ENCODE results near the gene IGFBP1. TPM values are rescaled to one million over a fixed set of nuclear protein-coding genes. Genes with fewer than 3 reads are reported as not detected.

IGFBP1 gene
- total RNA-seq, 1 experiment from 2014 or later: not detected

DNA sequence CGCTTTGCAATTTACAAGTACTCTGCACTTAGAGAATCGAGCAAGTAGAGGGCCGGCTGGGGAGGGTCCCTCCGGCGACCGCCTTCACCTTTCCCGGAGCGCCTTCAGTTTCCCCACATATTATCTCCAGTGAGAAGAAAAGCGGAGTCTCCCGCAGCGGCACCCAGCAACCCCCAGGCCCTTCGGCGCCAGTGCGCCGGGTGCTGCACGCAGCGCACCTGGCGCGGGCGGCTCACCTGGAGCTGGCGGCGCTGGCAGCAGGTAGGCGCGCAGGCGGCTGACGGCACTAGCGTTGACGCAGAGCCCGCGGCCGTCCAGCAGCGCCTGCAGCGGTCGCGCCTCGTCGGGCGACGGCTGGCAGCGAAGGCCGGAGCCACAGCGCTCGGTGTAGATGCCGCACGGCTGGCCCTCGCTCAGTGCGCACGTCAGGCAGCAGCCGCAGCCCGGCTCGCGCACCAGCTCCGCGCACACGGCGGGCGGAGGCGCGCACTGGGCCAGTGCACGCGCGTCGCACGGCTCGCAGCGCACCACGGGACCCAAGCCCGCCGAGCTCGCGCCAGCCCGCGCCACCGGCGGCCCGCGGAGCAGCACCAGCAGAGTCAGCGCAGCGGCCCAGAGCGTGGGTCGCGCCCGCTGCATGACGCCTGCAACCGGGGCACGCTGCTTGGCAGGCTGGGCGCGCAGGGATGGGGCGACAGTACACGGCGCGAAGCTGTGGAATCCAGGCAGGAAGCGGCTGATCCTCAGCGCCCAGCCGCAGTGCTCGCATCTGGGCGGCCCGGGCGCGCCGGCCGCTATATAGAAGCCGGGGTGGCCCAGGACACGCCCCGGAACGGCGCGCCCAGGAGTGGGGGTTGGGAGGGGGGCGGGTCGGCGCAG is 32.5 kb downstream of the IGFBP1 start, which contains the start of gene IGFBP3:
IGFBP3 (minus strand) TSS at position 771 of the 879 bp plus-strand sequence; CDS start at position 639, 132 bp downstream.
- H3K4me1 ChIP-seq (replicated peaks): peaks cover 68% of the 10 kb centered on the region
- DNase-seq (ENCODE audit: low read depth in 1 of 2, low spot score in 2 of 2): peak; percentile 55 to 64

DNA sequence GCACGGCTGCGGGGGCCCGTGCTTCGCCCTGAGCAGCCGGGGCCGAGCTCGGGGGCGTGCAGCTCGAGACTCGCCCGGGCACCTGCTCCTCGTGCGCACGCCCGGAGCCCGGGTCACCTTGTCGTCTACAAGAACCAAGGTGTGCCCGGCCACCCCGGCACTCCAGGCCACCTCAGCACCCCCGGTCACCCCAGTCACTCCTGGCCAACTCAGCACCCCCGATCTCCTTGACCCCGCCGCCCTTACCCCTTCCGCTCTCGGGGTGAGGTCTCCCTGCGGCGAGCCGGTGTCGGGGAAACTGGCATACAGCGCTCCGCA is 33.1 kb downstream of the IGFBP1 start:
- H3K27ac ChIP-seq: no peak overlapping the region
- peak overlapping the region; percentile 58 for H3K4me3 ChIP-seq
- H3K4me1 ChIP-seq (replicated peaks): peaks cover 68% of the 10 kb centered on the region
- peaks cover 6% of the 10 kb centered on the region for H3K36me3 ChIP-seq
- no peak for DNase-seq (ENCODE audit: low read depth in 1 of 2, low spot score in 2 of 2)
- H3K9me3 ChIP-seq (replicated peaks): no peaks in the 10 kb centered on the region
- H3K27me3 ChIP-seq (replicated peaks): no peaks in the 10 kb centered on the region; the same call in 1 of the 2 replicates

More for the DNA sequence above, 32.5 kb downstream of the IGFBP1 start, which contains the start of gene IGFBP3:
- peak within 1 kb of the TSS; percentile 58 for H3K4me3 ChIP-seq
- H3K36me3 ChIP-seq: peaks cover 10% of the 10 kb centered on the region
- no peaks in the 10 kb centered on the region; the same call in 1 of the 2 replicates for H3K27me3 ChIP-seq (replicated peaks)
- H3K9me3 ChIP-seq (replicated peaks): no peaks in the 10 kb centered on the region
- H3K27ac ChIP-seq: no peak within 1 kb of the TSS

DNA sequence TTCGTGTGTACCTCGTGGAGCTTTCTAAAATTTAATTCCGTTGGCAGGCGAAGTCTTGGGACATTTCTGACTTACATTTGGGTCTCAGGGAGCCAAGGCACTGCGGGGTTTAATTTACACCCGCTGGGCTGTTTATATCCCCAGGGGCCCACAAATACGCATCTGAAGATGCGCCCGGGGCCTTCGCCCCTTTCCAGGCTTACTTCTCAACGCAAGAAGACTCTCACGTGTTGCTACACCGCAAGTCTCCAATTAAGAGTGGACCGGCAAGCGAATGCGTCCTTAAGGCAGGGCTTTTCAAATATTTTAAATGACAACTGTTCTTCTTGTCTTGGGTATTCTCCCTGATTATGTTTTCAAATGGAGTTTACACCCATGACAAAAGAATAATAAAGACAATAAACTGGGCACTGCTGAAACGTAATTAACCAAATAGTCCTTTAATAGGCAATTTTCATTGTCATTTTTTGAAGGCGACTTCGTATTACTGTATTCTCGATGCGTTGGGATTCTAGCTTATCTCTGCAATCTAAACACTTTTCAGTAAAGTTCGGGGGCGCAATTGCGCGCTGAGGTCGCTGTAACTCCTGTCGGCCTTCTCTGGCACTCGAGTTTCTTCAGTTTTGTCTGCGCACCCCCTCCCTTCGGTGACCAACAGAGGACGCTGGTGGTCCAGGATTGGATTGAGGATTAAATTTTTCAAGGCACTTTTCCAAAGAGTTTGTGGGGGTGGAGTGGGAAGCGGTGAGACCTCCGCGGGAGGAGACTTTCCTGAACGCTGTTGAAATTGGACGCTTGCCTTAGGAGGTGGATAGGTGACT is 33.6 kb downstream of the IGFBP1 start:
- Histone ChIP-seq H3K27ac (no peak overlapping the region), H3K27me3 (replicated peaks) (no peaks in the 10 kb centered on the region; the same call in 1 of the 2 replicates), H3K36me3 (0 out of 2 replicates have a peak, but pooled peaks cover under 1% of the 10 kb centered on the region), H3K9me3 (replicated peaks) (no peaks in the 10 kb centered on the region), H3K4me1 (replicated peaks) (peaks cover 68% of the 10 kb centered on the region), H3K4me3 (no peak overlapping the region; the same call in 1 of the 2 replicates)
- DNase-seq (ENCODE audit: low read depth in 1 of 2, low spot score in 2 of 2): peak; percentile 65 to 76

DNA sequence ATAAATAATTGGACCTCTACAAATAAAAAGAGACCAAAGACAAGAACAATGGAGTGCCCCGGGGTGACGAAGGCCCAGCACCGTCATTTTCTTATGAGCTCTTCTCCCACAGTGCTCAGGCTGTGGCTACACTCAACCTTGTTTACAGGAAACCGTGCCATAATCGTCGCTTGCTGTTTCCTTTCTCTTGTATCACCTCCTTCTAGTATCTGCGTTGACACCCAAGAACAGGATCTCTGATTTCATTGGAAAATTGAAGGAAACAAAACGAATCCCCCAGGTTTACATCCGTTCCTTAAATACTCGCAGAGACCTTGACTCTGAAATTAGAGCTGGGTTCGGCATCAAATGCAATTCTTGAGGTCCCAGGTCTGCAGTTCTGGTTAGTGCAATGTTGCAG is 34.5 kb downstream of the IGFBP1 start:
- no peak overlapping the region for H3K4me3 ChIP-seq
- H3K27ac ChIP-seq: no peak overlapping the region
- H3K9me3 ChIP-seq (replicated peaks): no peaks in the 10 kb centered on the region
- H3K36me3 ChIP-seq: no peaks in the 10 kb centered on the region
- no peaks in the 10 kb centered on the region; the same call in 1 of the 2 replicates for H3K27me3 ChIP-seq (replicated peaks)
- DNase-seq (ENCODE audit: low read depth in 1 of 2, low spot score in 2 of 2): no peak
- peaks cover 66% of the 10 kb centered on the region for H3K4me1 ChIP-seq (replicated peaks)

DNA sequence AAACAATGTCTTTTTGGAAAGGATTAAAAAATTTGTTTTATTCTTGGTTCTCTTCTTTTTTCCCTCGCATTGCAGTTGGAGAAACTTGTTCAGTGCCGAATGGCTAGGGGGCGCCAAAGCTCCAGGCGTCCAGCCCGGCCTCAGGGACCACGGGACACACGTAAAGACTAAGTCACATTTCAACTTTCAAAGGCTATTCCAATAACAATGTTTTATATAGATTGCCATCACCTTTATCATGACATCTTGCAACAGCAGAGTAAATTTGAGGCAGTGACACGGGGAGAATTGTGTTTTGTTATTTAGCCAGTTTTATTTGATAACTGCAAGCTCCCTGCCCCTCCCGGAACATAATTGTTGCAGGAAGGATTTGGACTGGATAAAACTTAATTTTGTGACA is 35.0 kb downstream of the IGFBP1 start:
- Histone ChIP-seq H3K4me1 (replicated peaks) (peaks cover 61% of the 10 kb centered on the region), H3K27me3 (replicated peaks) (no peaks in the 10 kb centered on the region; the same call in 1 of the 2 replicates), H3K36me3 (no peaks in the 10 kb centered on the region), H3K9me3 (replicated peaks) (no peaks in the 10 kb centered on the region), H3K27ac (no peak overlapping the region), H3K4me3 (no peak overlapping the region)
- peak; percentile 72 to 78 for DNase-seq (ENCODE audit: low read depth in 1 of 2, low spot score in 2 of 2)

DNA sequence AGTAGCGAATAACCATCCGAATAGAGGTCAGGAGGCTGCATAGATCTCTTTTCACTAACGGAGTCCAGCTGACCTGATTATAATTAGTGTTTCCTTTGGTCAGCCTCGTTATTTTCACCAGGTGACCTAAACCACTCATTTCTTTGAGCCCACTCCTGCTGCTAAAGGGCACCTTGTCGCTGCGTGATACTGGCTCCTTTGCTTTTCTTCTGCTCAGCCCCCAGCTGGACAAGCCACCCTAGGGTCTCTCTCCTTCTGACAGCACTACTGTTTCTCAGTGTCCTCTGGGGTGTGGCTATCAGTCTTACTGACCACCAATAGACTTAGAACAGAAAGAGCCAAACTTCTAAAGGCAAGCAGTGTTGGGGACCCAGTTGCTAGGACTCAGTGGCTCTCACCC is 35.5 kb downstream of the IGFBP1 start:
- Histone ChIP-seq H3K27ac (no peak overlapping the region), H3K27me3 (replicated peaks) (no peaks in the 10 kb centered on the region; the same call in 1 of the 2 replicates), H3K4me1 (replicated peaks) (peaks cover 56% of the 10 kb centered on the region), H3K4me3 (no peak overlapping the region), H3K9me3 (replicated peaks) (no peaks in the 10 kb centered on the region), H3K36me3 (no peaks in the 10 kb centered on the region)
- DNase-seq (ENCODE audit: low read depth in 1 of 2, low spot score in 2 of 2): no peak

DNA sequence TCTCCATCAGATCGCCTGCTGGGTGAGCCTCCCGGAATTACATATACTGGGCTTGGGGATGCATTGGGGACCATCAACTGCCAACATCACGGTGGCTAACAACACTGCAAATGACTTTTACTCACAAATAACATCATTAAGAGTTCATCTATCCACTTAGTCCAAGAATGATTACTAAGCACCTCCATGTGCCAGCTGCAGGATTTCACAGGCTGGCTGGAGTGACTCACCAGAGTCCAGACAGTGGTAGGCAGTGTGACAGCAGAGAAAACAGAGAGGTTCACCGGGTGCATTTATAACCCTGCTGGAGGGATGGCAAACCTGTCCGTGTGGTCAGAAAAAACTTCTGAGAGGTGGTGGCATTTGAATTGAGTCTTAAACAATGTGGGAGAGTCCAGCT is 36.0 kb downstream of the IGFBP1 start:
- Histone ChIP-seq H3K27me3 (replicated peaks) (no peaks in the 10 kb centered on the region; the same call in 1 of the 2 replicates), H3K4me1 (replicated peaks) (peaks cover 51% of the 10 kb centered on the region), H3K27ac (no peak overlapping the region), H3K4me3 (no peak overlapping the region), H3K36me3 (no peaks in the 10 kb centered on the region), H3K9me3 (replicated peaks) (no peaks in the 10 kb centered on the region)
- peak; percentile 60 to 70 for DNase-seq (ENCODE audit: low read depth in 1 of 2, low spot score in 2 of 2)

DNA sequence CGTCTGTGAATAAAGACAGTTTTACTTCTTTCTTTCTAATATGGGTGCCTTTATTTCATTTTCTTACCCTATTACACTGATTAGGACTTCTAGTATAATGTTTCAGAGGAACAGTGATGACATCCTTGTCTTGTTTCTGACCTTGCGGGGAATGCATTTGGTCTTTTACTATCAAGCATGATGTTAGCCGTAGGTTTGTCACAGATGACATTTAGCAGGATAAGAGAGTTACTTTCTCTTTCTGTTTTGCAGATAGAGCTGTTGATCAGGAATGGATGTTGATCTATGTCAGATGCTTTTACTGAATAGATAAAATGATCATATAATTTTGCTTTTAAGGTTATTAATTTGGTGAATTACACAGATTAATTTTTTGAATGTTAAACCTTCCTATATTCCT is 39.4 kb downstream of the IGFBP1 start:
- DNase-seq (ENCODE audit: low read depth in 1 of 2, low spot score in 2 of 2): no peak
- no peaks in the 10 kb centered on the region for H3K9me3 ChIP-seq (replicated peaks)

DNA sequence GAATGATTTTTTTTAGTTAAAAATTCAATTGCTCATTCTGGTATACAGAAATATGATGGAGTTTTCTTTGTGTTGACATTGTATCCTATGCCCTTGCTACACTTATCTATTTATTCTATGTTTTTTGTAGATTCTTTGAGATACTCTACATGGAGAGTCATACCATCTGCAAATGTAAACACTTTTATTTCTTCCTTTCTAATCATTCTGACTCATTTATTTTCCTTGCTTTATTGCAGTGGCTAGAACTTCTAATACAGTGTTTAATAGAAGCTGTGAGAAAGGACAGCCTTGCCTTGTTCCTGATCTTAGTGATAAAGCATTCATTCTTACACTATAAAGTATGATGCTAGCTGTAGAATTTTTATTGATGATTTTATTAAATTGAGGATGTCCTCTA is 42.7 kb downstream of the IGFBP1 start:
- H3K4me3 ChIP-seq: no peak overlapping the region
- no peaks in the 10 kb centered on the region for H3K4me1 ChIP-seq (replicated peaks)
- no peak overlapping the region for H3K27ac ChIP-seq
- H3K36me3 ChIP-seq: no peaks in the 10 kb centered on the region
- no peaks in the 10 kb centered on the region for H3K9me3 ChIP-seq (replicated peaks)
- H3K27me3 ChIP-seq (replicated peaks): no peaks in the 10 kb centered on the region
- no peak for DNase-seq (ENCODE audit: low read depth in 1 of 2, low spot score in 2 of 2)

More for the DNA sequence above, 39.4 kb downstream of the IGFBP1 start:
- Histone ChIP-seq H3K27ac (no peak overlapping the region), H3K4me1 (replicated peaks) (peaks cover 20% of the 10 kb centered on the region), H3K27me3 (replicated peaks) (no peaks in the 10 kb centered on the region), H3K4me3 (no peak overlapping the region), H3K36me3 (no peaks in the 10 kb centered on the region)

DNA sequence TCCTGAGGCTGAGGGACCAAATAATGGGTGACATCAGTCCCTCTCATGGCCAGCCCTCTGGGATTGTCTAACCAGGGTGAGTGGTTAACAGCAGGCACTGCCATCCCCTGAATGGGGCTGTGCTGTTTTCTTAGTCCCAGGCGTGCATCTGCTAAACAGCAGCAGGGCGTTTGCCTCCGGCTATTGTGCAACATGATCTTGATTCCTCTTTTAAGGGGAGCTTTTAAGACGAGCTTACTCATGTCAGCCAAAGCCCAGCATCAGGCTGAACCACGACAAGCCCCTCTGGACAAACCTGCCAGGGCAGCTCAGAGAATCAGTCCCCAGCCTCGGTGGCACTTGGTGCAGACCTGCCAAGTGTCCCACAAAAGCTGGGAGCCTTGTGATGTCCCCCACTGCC is 49.0 kb downstream of the IGFBP1 start:
- no peak for DNase-seq (ENCODE audit: low read depth in 1 of 2, low spot score in 2 of 2)
- Histone ChIP-seq H3K4me1 (replicated peaks) (no peaks in the 10 kb centered on the region), H3K27ac (no peak overlapping the region), H3K36me3 (no peaks in the 10 kb centered on the region), H3K27me3 (replicated peaks) (no peaks in the 10 kb centered on the region), H3K4me3 (no peak overlapping the region), H3K9me3 (replicated peaks) (no peaks in the 10 kb centered on the region)

DNA sequence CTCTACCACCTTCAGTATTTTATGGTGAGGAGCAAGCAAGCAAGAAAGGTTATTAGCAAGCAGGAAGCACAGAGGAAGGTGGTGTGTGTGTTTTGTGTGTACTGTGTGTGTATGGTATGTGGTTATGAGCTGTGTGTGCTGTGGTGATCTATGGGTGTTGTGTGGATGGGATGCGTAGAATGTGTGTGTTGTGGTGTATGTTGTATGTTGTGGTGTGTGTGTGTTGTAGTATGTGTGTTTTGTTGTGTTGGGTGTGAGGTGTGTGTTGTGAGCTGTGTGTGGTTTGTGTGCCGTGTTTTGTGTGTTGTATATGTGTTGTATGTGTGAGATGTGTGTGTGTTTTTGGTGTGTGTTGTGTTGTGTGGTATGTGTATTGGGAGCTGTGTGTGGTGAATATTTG is 49.6 kb downstream of the IGFBP1 start:
- Histone ChIP-seq H3K27ac (no peak overlapping the region), H3K27me3 (replicated peaks) (no peaks in the 10 kb centered on the region; the same call in 1 of the 2 replicates), H3K4me3 (no peak overlapping the region), H3K36me3 (no peaks in the 10 kb centered on the region), H3K4me1 (replicated peaks) (no peaks in the 10 kb centered on the region), H3K9me3 (replicated peaks) (no peaks in the 10 kb centered on the region)
- no peak for DNase-seq (ENCODE audit: low read depth in 1 of 2, low spot score in 2 of 2)

DNA sequence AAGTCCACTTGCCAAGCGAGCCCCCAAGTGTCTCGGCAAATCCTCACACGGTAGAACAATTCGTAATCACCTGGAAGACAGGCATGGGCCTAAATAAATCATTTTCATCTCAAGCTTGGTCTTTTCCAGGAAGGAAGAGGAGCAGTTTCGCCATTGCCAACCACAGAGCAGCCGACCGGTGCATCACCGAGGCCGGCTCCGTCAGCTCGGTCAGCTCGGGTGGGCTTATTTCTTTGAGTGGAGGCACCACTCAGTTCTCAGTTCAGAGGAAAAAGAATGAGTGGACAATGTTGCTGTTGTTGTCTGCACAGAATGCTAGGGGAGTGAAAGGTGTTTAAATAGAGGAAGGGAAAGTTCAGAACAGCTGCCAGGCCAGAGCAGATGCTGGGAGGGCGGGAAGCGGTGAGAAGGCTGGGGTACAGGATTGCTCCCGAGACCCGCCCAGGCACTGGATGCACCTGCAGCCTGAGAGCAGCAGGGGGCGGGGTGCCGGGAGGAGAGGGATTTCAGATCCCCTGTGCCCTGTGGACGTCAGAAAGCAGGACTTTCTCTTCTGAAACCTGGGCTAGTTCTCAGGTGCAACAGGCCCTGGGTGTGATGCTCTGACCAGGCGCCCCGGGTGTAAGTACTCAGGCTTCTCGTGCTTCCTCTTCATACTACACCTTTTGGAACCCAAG is 50.5 kb downstream of the IGFBP1 start:
- Histone ChIP-seq H3K27ac (no peak overlapping the region), H3K4me3 (no peak overlapping the region), H3K36me3 (no peaks in the 10 kb centered on the region), H3K9me3 (replicated peaks) (no peaks in the 10 kb centered on the region), H3K4me1 (replicated peaks) (no peaks in the 10 kb centered on the region), H3K27me3 (replicated peaks) (no peaks in the 10 kb centered on the region; the same call in 1 of the 2 replicates)
- no peak for DNase-seq (ENCODE audit: low read depth in 1 of 2, low spot score in 2 of 2)

DNA sequence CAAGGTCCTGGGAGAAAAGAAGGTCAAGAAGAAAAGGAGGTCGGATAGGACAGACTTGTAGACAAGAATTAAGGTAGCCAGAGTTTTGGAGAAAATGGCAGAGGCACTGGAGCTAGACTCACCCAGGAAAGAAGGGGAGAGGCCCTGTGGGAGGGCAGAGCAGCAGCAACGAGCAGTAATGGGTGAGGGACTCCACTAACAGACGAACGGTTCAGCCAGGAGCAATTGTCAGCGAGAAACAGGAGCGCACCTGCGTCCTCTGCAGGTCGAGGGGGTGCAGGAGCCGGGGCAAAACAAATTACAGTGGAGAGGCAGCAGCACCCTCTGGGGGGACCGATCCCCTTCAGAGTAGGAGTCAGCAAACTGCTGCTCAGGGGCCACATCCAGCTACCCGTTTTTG is 51.3 kb downstream of the IGFBP1 start:
- H3K36me3 ChIP-seq: no peaks in the 10 kb centered on the region
- no peaks in the 10 kb centered on the region for H3K9me3 ChIP-seq (replicated peaks)
- no peak for DNase-seq (ENCODE audit: low read depth in 1 of 2, low spot score in 2 of 2)
- H3K27ac ChIP-seq: no peak overlapping the region
- H3K27me3 ChIP-seq (replicated peaks): no peaks in the 10 kb centered on the region; the same call in 1 of the 2 replicates
- H3K4me1 ChIP-seq (replicated peaks): no peaks in the 10 kb centered on the region
- no peak overlapping the region for H3K4me3 ChIP-seq
